ENCODE data around the gene ZNF71. TPM values are rescaled to one million over a fixed set of nuclear protein-coding genes. Genes with fewer than 3 reads are reported as not detected.

ZNF71 gene
- total RNA-seq: 1 to 10 TPM; 6.5 to 7.1 TPM

GRCh38 chr19:56594783-56595547 lies at the start of gene ZNF71:
TSS of gene ZNF71 (plus strand) at chr19:56595302. CDS start at chr19:56601559, 6,257 bp downstream.
- Mint-ChIP-seq H3K4me3 (peak within 1 kb of the TSS; percentile 86), H3K27me3 (ENCODE audit: low read depth) (no peaks in the 10 kb centered on the region), H3K4me1 (ENCODE audit: low read depth) (peaks cover 14% of the 10 kb centered on the region), H3K27ac (peak within 1 kb of the TSS; percentile 91), H3K36me3 (ENCODE audit: low read depth) (peaks cover 36% of the 10 kb centered on the region), H3K9me3 (ENCODE audit: insufficient read depth) (peaks cover 24% of the 10 kb centered on the region)
- DNase-seq: peak; percentile 93
- peak; percentile 98 for ATAC-seq
- CTCF ChIA-PET: no interaction called here
- POLR2A ChIA-PET: interaction anchor here (0.6 to 0.7 kb wide), 3 partner anchors 13 to 57 kb away, joined by 3 to 4 read pairs (median 3); partner anchors contain the start of gene ZNF470

GRCh38 chr19:56547535-56547934 lies 47.6 kb upstream of the ZNF71 start:
- ChIA-PET POLR2A (no interaction called here), CTCF (no interaction called here)
- H3K9me3 Mint-ChIP-seq (ENCODE audit: insufficient read depth): peaks cover 50% of the 10 kb centered on the region
- no peak overlapping the region for H3K4me3 Mint-ChIP-seq
- DNase-seq (no peak), ATAC-seq (no peak)
- no peaks in the 10 kb centered on the region for H3K27me3 Mint-ChIP-seq (ENCODE audit: low read depth)
- H3K4me1 Mint-ChIP-seq (ENCODE audit: low read depth): no peaks in the 10 kb centered on the region
- peaks cover 66% of the 10 kb centered on the region for H3K36me3 Mint-ChIP-seq (ENCODE audit: low read depth)
- H3K27ac Mint-ChIP-seq: no peak overlapping the region

- peaks cover 59% of the 10 kb centered on the region for H3K9me3 Mint-ChIP-seq (ENCODE audit: insufficient read depth)
- no peak overlapping the region for H3K4me3 Mint-ChIP-seq
- POLR2A ChIA-PET: no interaction called here
- DNase-seq (no peak), ATAC-seq (no peak)
- no peak overlapping the region for H3K27ac Mint-ChIP-seq
- H3K36me3 Mint-ChIP-seq (ENCODE audit: low read depth): peaks cover 46% of the 10 kb centered on the region
- H3K27me3 Mint-ChIP-seq (ENCODE audit: low read depth): no peaks in the 10 kb centered on the region
- no peaks in the 10 kb centered on the region for H3K4me1 Mint-ChIP-seq (ENCODE audit: low read depth)
- CTCF ChIA-PET: no interaction called here
Observed at GRCh38 chr19:56554272-56554869, 40.7 kb upstream of the ZNF71 start.

- CTCF ChIA-PET: no interaction called here
- no peak overlapping the region for H3K27ac Mint-ChIP-seq
- H3K4me1 Mint-ChIP-seq (ENCODE audit: low read depth): peaks cover 6% of the 10 kb centered on the region
- ATAC-seq (no peak), DNase-seq (no peak)
- H3K9me3 Mint-ChIP-seq (ENCODE audit: insufficient read depth): peaks cover 67% of the 10 kb centered on the region
- POLR2A ChIA-PET: no interaction called here
- no peaks in the 10 kb centered on the region for H3K27me3 Mint-ChIP-seq (ENCODE audit: low read depth)
- H3K4me3 Mint-ChIP-seq: no peak overlapping the region
- peaks cover 32% of the 10 kb centered on the region for H3K36me3 Mint-ChIP-seq (ENCODE audit: low read depth)
Observed at GRCh38 chr19:56562766-56563165, 32.3 kb upstream of the ZNF71 start.

- Mint-ChIP-seq H3K9me3 (ENCODE audit: insufficient read depth) (peaks cover 52% of the 10 kb centered on the region), H3K27ac (peak overlapping the region; percentile 96), H3K27me3 (ENCODE audit: low read depth) (no peaks in the 10 kb centered on the region), H3K4me1 (ENCODE audit: low read depth) (peaks cover 12% of the 10 kb centered on the region), H3K36me3 (ENCODE audit: low read depth) (peaks cover 67% of the 10 kb centered on the region), H3K4me3 (peak overlapping the region; percentile 95)
- ATAC-seq (peak; percentile 62), DNase-seq (peak; percentile 64)
- ChIA-PET CTCF (no interaction called here), POLR2A (interaction anchor here (1.0 kb wide), 1 partner anchor 28 kb away, joined by 3 read pairs; the partner anchor contains the start of gene ZNF71)
Observed at GRCh38 chr19:56566904-56567273, 28.2 kb upstream of the ZNF71 start.

- peaks cover 46% of the 10 kb centered on the region for H3K9me3 Mint-ChIP-seq (ENCODE audit: insufficient read depth)
- ATAC-seq (peak; percentile 97), DNase-seq (peak; percentile 94)
- ChIA-PET POLR2A (interaction anchor here (1.0 kb wide), 1 partner anchor 28 kb away, joined by 3 read pairs; the partner anchor contains the start of gene ZNF71), CTCF (no interaction called here)
- H3K4me3 Mint-ChIP-seq: peak within 1 kb of the TSS; percentile 95
- peak within 1 kb of the TSS; percentile 96 for H3K27ac Mint-ChIP-seq
- no peaks in the 10 kb centered on the region for H3K27me3 Mint-ChIP-seq (ENCODE audit: low read depth)
- H3K36me3 Mint-ChIP-seq (ENCODE audit: low read depth): peaks cover 69% of the 10 kb centered on the region
- H3K4me1 Mint-ChIP-seq (ENCODE audit: low read depth): peaks cover 12% of the 10 kb centered on the region
Observed at GRCh38 chr19:56567274-56568120, 27.6 kb upstream of the ZNF71 start, which contains the start of gene ZNF470. TSS of gene ZNF470 (plus strand) at chr19:56567468. CDS start at chr19:56570312, 2,844 bp downstream.

GRCh38 chr19:56572589-56572988 lies 22.5 kb upstream of the ZNF71 start:
- Mint-ChIP-seq H3K9me3 (ENCODE audit: insufficient read depth) (peaks cover 52% of the 10 kb centered on the region), H3K27me3 (ENCODE audit: low read depth) (no peaks in the 10 kb centered on the region), H3K4me3 (no peak overlapping the region), H3K27ac (no peak overlapping the region), H3K4me1 (ENCODE audit: low read depth) (peaks cover 8% of the 10 kb centered on the region), H3K36me3 (ENCODE audit: low read depth) (peaks cover 81% of the 10 kb centered on the region)
- POLR2A ChIA-PET: no interaction called here
- CTCF ChIA-PET: no interaction called here
- ATAC-seq (no peak), DNase-seq (no peak)

GRCh38 chr19:56573914-56574313 lies 21.2 kb upstream of the ZNF71 start:
- ATAC-seq (no peak), DNase-seq (no peak)
- Mint-ChIP-seq H3K4me1 (ENCODE audit: low read depth) (peaks cover 2% of the 10 kb centered on the region), H3K4me3 (no peak overlapping the region), H3K27me3 (ENCODE audit: low read depth) (no peaks in the 10 kb centered on the region), H3K36me3 (ENCODE audit: low read depth) (peaks cover 75% of the 10 kb centered on the region), H3K27ac (no peak overlapping the region), H3K9me3 (ENCODE audit: insufficient read depth) (peaks cover 52% of the 10 kb centered on the region)
- CTCF ChIA-PET: no interaction called here
- POLR2A ChIA-PET: interaction anchor here (0.6 kb wide), 1 partner anchor 531 kb away, joined by 4 read pairs; no protein-coding TSS in a partner anchor

- H3K27me3 Mint-ChIP-seq (ENCODE audit: low read depth): no peaks in the 10 kb centered on the region
- no peak overlapping the region for H3K27ac Mint-ChIP-seq
- ChIA-PET POLR2A (no interaction called here), CTCF (no interaction called here)
- H3K4me3 Mint-ChIP-seq: no peak overlapping the region
- DNase-seq (no peak), ATAC-seq (no peak)
- peaks cover 59% of the 10 kb centered on the region for H3K9me3 Mint-ChIP-seq (ENCODE audit: insufficient read depth)
- H3K4me1 Mint-ChIP-seq (ENCODE audit: low read depth): no peaks in the 10 kb centered on the region
- peaks cover 50% of the 10 kb centered on the region for H3K36me3 Mint-ChIP-seq (ENCODE audit: low read depth)
Observed at GRCh38 chr19:56577719-56578602, 17.1 kb upstream of the ZNF71 start.

- no peak for ATAC-seq
- CTCF ChIA-PET: no interaction called here
- DNase-seq: no peak
- H3K9me3 Mint-ChIP-seq (ENCODE audit: insufficient read depth): peaks cover 24% of the 10 kb centered on the region
- H3K4me1 Mint-ChIP-seq (ENCODE audit: low read depth): peaks cover 14% of the 10 kb centered on the region
- POLR2A ChIA-PET: no interaction called here
- no peaks in the 10 kb centered on the region for H3K27me3 Mint-ChIP-seq (ENCODE audit: low read depth)
- H3K36me3 Mint-ChIP-seq (ENCODE audit: low read depth): peaks cover 32% of the 10 kb centered on the region
- peak overlapping the region; percentile 91 for H3K27ac Mint-ChIP-seq
- peak overlapping the region; percentile 86 for H3K4me3 Mint-ChIP-seq
Observed at GRCh38 chr19:56594446-56594782, 688 bp upstream of the ZNF71 start.

- H3K9me3 Mint-ChIP-seq (ENCODE audit: insufficient read depth): peaks cover 25% of the 10 kb centered on the region
- H3K4me1 Mint-ChIP-seq (ENCODE audit: low read depth): peaks cover 14% of the 10 kb centered on the region
- ChIA-PET CTCF (no interaction called here), POLR2A (interaction anchor here (0.6 to 0.7 kb wide), 3 partner anchors 12 to 57 kb away, joined by 3 to 4 read pairs (median 3); partner anchors contain the start of gene ZNF470)
- no peaks in the 10 kb centered on the region for H3K27me3 Mint-ChIP-seq (ENCODE audit: low read depth)
- peaks cover 38% of the 10 kb centered on the region for H3K36me3 Mint-ChIP-seq (ENCODE audit: low read depth)
- H3K4me3 Mint-ChIP-seq: peak overlapping the region; percentile 86
- ATAC-seq: peak; percentile 51
- H3K27ac Mint-ChIP-seq: peak overlapping the region; percentile 91
- peak; percentile 22 for DNase-seq
Observed at GRCh38 chr19:56595548-56595899, 422 bp downstream of the ZNF71 start.
